ENCODE results near the gene SBF2.

Gene SBF2

GRCh38 chr11:9765320-9766101 is 528.5 kb downstream of the SBF2 start:
- Histone ChIP-seq H3K9me3 (ENCODE audit: low read length) (no peaks in the 10 kb centered on the region), H3K36me3 (ENCODE audit: insufficient read depth, low read length) (no peaks in the 10 kb centered on the region), H3K27me3 (ENCODE audit: insufficient read depth, low read length) (no peaks in the 10 kb centered on the region), H2AFZ (ENCODE audit: low read depth, low read length) (no peak overlapping the region), H3K4me3 (ENCODE audit: low read length) (no peak overlapping the region), H3K4me1 (ENCODE audit: insufficient read depth, low read length) (peaks cover 15% of the 10 kb centered on the region)

GRCh38 chr11:9763301-9763700 is 530.7 kb downstream of the SBF2 start:
- Histone ChIP-seq H3K9me3 (ENCODE audit: low read length) (no peaks in the 10 kb centered on the region), H3K36me3 (ENCODE audit: insufficient read depth, low read length) (no peaks in the 10 kb centered on the region), H3K4me1 (ENCODE audit: insufficient read depth, low read length) (peaks cover 15% of the 10 kb centered on the region), H3K4me3 (ENCODE audit: low read length) (no peak overlapping the region), H3K27me3 (ENCODE audit: insufficient read depth, low read length) (no peaks in the 10 kb centered on the region), H2AFZ (ENCODE audit: low read depth, low read length) (no peak overlapping the region)

DNA sequence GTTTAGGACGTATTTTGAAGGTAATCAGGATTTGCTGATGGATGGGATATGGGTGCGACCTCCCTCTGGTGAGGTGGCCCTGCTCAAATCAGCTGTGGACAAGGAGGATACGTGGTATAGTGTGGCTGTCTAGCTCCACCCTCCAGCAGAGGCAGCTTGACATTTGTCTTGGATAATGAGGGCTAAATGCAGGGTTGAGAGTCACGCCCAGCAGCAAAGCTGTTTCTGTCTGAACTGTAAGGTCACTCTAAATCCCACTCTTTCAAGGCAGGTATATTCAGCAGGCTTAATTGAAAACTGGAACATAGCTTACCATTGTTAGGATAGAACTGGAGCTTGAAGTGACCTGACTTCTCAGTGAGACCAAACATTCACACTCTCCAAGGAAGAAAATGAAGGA is 531.5 kb downstream of the SBF2 start:
- Histone ChIP-seq H3K4me3 (ENCODE audit: low read length) (no peak overlapping the region), H3K9me3 (ENCODE audit: low read length) (no peaks in the 10 kb centered on the region), H3K4me1 (ENCODE audit: insufficient read depth, low read length) (peaks cover 15% of the 10 kb centered on the region), H2AFZ (ENCODE audit: low read depth, low read length) (no peak overlapping the region), H3K27me3 (ENCODE audit: insufficient read depth, low read length) (no peaks in the 10 kb centered on the region), H3K36me3 (ENCODE audit: insufficient read depth, low read length) (no peaks in the 10 kb centered on the region)

DNA sequence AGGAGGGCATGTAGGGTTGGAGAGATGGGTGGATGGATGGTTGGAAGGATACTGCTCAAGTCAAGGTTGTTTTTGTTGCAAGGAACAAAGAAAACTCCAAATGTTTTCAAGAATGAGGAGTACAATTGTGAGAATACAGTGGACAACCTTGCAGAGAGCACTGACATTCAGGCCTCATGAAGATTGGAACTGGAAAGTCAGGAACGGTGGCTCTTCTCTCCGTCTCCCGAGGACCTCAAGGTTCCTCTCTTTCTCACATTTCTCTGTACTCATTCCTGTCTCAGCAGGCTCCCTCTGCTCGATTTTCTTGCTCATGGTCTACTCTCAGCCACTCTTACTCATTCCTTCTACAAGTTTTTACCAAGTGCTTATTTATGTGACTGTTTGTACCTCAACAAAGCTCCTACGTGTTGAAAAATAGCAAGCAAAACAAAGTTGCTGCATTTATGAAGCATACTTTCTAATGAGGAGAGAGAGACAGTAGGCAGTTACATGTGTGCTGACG is 532.5 kb downstream of the SBF2 start:
- Histone ChIP-seq H3K27me3 (ENCODE audit: insufficient read depth, low read length) (no peaks in the 10 kb centered on the region), H3K4me3 (ENCODE audit: low read length) (no peak overlapping the region), H2AFZ (ENCODE audit: low read depth, low read length) (no peak overlapping the region), H3K4me1 (ENCODE audit: insufficient read depth, low read length) (peaks cover 15% of the 10 kb centered on the region), H3K9me3 (ENCODE audit: low read length) (no peaks in the 10 kb centered on the region), H3K36me3 (ENCODE audit: insufficient read depth, low read length) (no peaks in the 10 kb centered on the region)

DNA sequence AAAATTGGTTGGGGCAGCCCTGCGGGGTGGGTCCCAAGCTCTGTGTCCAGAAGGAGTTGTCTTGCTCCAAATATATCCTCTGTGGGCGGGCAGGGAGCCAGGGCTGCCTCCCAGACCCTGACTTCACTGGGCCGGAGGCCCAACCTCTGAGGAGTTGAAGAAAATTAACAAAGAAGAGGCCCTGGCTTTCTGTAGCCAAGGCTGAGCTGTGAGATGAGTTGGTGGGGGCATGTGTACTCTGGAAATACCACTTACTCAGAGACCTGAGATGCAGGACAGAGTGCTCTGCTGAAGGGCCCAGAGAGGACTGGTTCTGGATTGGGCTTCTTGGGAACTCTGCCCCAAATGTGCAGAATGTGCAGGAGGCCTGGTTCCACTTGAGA is 533.8 kb downstream of the SBF2 start:
- Histone ChIP-seq H3K36me3 (ENCODE audit: insufficient read depth, low read length) (no peaks in the 10 kb centered on the region), H2AFZ (ENCODE audit: low read depth, low read length) (no peak overlapping the region), H3K4me3 (ENCODE audit: low read length) (no peak overlapping the region), H3K9me3 (ENCODE audit: low read length) (no peaks in the 10 kb centered on the region), H3K4me1 (ENCODE audit: insufficient read depth, low read length) (peaks cover 4% of the 10 kb centered on the region), H3K27me3 (ENCODE audit: insufficient read depth, low read length) (no peaks in the 10 kb centered on the region)

DNA sequence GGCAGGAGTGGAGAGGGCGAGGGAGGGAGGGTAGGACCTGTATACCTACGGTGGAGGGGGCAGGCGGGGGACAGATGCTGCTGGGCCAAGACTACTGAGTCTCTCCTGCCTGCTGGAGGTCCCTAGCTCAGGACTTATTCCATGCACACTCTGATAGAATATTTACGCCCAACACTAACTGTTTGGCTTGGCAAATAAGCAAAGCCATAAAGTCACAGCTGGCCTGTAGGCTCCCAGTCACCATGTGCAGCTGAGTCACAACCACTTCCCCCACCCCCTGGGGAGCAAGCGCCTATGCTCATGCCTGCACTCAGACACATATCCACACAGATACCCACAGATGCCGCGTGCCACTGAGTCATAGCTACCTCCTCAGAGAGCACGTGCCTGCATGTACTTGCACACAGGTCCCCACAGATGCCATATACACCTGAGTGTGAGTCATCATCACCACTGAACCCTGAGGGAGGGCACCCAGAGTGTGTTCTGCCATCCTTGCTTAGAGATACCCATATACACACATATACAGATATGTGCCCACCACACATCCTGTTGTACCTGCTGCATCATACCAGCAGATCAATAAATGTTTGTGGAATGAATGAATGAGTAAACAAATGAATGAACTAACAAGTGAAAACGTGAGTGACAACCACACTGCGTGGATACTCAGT is 534.4 kb downstream of the SBF2 start:
- Histone ChIP-seq H3K27me3 (ENCODE audit: insufficient read depth, low read length) (no peaks in the 10 kb centered on the region), H3K9me3 (ENCODE audit: low read length) (no peaks in the 10 kb centered on the region), H3K36me3 (ENCODE audit: insufficient read depth, low read length) (no peaks in the 10 kb centered on the region), H3K4me3 (ENCODE audit: low read length) (no peak overlapping the region), H2AFZ (ENCODE audit: low read depth, low read length) (no peak overlapping the region), H3K4me1 (ENCODE audit: insufficient read depth, low read length) (peaks cover 2% of the 10 kb centered on the region)

DNA sequence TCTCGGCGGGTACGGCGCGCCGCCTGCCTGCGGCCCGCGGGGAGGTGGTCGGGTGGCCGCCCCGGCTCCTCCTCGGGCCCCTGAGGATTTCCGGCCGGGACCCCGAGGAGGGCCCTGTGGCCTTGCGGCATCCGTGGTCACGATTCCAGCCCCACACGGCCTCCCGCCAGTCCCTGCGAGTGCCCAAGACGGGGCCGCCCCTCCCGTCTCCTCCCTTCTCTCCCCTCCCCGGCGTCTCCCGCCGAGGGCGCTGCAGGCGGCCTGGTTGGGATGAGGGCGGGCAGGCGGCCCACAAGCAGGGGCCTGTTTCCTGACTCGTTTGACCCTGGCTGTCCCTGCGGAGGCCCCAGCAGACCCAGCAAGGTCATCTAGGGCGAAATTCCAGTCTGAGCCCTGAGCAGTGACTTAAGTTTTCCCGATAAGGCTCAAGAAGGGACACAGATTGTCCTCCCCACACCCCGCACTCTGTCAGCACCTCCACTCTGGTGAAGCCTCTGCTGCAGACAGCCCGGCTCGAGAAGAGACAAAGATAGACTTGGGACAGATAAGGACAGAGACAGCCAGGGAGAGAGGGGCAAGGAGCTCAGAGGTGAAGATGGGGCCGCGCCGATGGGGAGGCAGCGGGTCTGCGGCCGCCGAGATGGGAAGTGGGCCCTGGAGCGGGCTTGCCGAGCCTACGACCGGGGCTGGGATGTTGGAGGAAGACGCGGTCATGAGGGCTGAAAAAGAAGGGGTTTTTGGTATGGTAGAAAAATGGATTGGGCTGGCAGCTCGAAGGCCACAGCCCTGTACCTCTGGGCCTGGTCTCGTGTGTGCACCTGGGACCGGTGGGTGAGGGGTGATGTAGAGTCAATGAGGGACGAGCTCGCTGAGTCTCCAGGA is 535.1 kb downstream of the SBF2 start:
- Histone ChIP-seq H3K9me3 (ENCODE audit: low read length) (no peaks in the 10 kb centered on the region), H3K36me3 (ENCODE audit: insufficient read depth, low read length) (no peaks in the 10 kb centered on the region), H3K4me3 (ENCODE audit: low read length) (no peak overlapping the region), H3K4me1 (ENCODE audit: insufficient read depth, low read length) (peaks cover 5% of the 10 kb centered on the region), H3K27me3 (ENCODE audit: insufficient read depth, low read length) (no peaks in the 10 kb centered on the region), H2AFZ (ENCODE audit: low read depth, low read length) (no peak overlapping the region)

DNA sequence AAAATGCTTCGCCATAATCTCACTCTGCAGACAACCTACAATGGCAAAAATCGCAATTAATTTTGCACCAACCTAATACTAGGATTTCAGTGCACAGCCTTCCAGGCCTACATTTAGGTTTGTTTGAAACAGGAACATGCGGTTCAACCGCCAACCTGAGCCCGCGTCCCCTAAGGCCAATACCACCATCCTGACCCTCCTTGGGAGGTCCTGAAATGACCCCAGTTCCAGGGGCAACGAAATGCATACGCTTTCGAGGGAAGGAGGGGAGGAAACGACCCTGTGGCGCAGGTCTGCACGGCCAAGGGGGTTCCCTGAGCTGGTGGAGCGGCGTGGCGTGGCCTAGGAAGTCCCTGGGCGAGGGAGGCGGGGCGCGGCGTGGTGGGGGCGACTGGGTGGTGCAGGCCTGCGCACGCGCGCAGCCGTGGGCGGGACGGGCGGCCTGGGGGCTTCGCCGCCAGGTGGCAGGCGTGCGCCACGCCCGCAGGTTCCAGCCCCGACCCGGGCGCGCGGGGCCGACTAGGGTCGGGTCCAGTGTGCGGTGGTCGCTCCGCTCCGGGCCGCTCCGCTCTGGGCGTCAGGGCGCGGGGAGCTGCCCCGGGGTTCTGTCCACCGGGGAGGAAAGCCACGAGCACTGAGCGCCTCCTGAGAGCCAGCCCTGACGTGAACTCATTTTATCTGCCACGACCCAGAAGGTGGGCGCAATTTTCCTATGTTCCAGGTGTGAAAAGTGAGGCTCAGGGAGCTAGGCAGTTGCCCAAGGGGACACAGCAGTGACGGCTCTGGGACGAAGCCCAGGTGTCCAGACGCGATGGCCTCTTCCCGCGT is 536.0 kb downstream of the SBF2 start:
- no peak overlapping the region for H3K4me3 ChIP-seq (ENCODE audit: low read length)
- peaks cover 8% of the 10 kb centered on the region for H3K4me1 ChIP-seq (ENCODE audit: insufficient read depth, low read length)
- H3K36me3 ChIP-seq (ENCODE audit: insufficient read depth, low read length): no peaks in the 10 kb centered on the region
- no peaks in the 10 kb centered on the region for H3K27me3 ChIP-seq (ENCODE audit: insufficient read depth, low read length)
- H3K9me3 ChIP-seq (ENCODE audit: low read length): no peaks in the 10 kb centered on the region
- no peak overlapping the region for H2AFZ ChIP-seq (ENCODE audit: low read depth, low read length)

GRCh38 chr11:9756878-9757277 is 537.1 kb downstream of the SBF2 start:
- Histone ChIP-seq H3K4me1 (ENCODE audit: insufficient read depth, low read length) (peaks cover 8% of the 10 kb centered on the region), H3K4me3 (ENCODE audit: low read length) (no peak overlapping the region), H3K36me3 (ENCODE audit: insufficient read depth, low read length) (no peaks in the 10 kb centered on the region), H2AFZ (ENCODE audit: low read depth, low read length) (no peak overlapping the region), H3K27me3 (ENCODE audit: insufficient read depth, low read length) (no peaks in the 10 kb centered on the region), H3K9me3 (ENCODE audit: low read length) (no peaks in the 10 kb centered on the region)

- Histone ChIP-seq H3K9me3 (ENCODE audit: low read length) (no peaks in the 10 kb centered on the region), H3K27me3 (ENCODE audit: insufficient read depth, low read length) (no peaks in the 10 kb centered on the region), H2AFZ (ENCODE audit: low read depth, low read length) (no peak overlapping the region), H3K4me3 (ENCODE audit: low read length) (no peak overlapping the region), H3K4me1 (ENCODE audit: insufficient read depth, low read length) (peaks cover 8% of the 10 kb centered on the region), H3K36me3 (ENCODE audit: insufficient read depth, low read length) (no peaks in the 10 kb centered on the region)
Observed at GRCh38 chr11:9756461-9756860, 537.6 kb downstream of the SBF2 start.

DNA sequence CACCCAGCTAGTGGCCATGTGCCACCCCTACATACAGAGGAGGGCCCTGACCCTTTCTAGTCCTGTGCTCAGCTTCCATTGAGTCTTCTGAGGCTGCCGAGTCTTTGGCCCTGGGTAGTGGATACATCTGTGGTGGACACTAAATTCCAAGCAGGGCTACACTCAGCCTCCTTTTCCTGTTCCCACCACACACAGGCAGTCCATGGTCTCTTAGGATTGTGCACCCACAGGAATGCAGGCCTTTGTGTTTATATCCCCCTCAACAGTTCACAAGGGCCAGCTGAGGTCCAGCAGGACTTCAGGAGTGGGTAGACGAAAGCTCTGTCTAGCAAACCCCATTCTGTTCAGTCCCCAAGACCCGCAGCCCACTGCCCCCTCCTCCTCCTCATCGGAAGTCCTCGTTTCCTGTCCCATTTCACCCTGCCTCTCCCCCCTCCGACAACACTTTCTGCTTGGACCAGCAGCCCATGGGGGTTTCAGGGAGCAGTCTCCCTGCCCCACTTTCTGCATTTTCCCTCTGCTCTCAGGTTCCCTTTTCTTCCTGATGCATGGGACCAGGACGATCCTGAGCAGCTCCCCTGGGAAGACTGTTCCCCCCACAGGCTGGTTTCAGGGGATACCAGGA is 538.3 kb downstream of the SBF2 start:
- Histone ChIP-seq H3K4me3 (ENCODE audit: low read length) (no peak overlapping the region), H3K4me1 (ENCODE audit: insufficient read depth, low read length) (peaks cover 8% of the 10 kb centered on the region), H3K9me3 (ENCODE audit: low read length) (no peaks in the 10 kb centered on the region), H3K27me3 (ENCODE audit: insufficient read depth, low read length) (no peaks in the 10 kb centered on the region), H2AFZ (ENCODE audit: low read depth, low read length) (no peak overlapping the region), H3K36me3 (ENCODE audit: insufficient read depth, low read length) (no peaks in the 10 kb centered on the region)

GRCh38 chr11:9754010-9754471 is 540.0 kb downstream of the SBF2 start:
- no peaks in the 10 kb centered on the region for H3K27me3 ChIP-seq (ENCODE audit: insufficient read depth, low read length)
- H3K36me3 ChIP-seq (ENCODE audit: insufficient read depth, low read length): no peaks in the 10 kb centered on the region
- H3K4me3 ChIP-seq (ENCODE audit: low read length): no peak overlapping the region
- peaks cover 8% of the 10 kb centered on the region for H3K4me1 ChIP-seq (ENCODE audit: insufficient read depth, low read length)
- H3K9me3 ChIP-seq (ENCODE audit: low read length): no peaks in the 10 kb centered on the region
- H2AFZ ChIP-seq (ENCODE audit: low read depth, low read length): no peak overlapping the region
